ENCODE data around the gene NEK2.

- TF ChIP-seq CTCF (IDR thresholded peaks at IDR 0.05; ENCODE audit: insufficient read depth, low read length, poor library complexity, severe bottlenecking), result no peak
- TF ChIP-seq EZH2phosphoT487 (conservative IDR thresholded peaks at IDR 0.05; ENCODE audit: low read length), result no peak
These were observed 27.1 kb downstream of the NEK2 start for GRCh38 chr1:211648336-211648735.

Measured in SU-DHL-6 (cell line).